NCI-H2107 treated with DMSO at 0.1 percent for 48 hours (cell line): Measurements from ENCODE around the gene PRSS3.
"Not testable (repeated sequence)": the region's sequence is repeated elsewhere in the genome, so short reads cannot be mapped to it uniquely, and the experiment has no call there.

Experiments
- DNase-seq: peaks from one replicate; lab custom pipeline; 2025; ENCODE audit not compliant: unreplicated experiment; lab: John Stamatoyannopoulos, UW

The PRSS3 gene

GRCh38 chr9:33817327-33818166 lies 22.2 kb downstream of the PRSS3 start:
- peak; percentile 25 for DNase-seq

- no peak for DNase-seq
Measured at GRCh38 chr9:33818167-33818846, 22.9 kb downstream of the PRSS3 start.

- DNase-seq, result no peak
Measured at GRCh38 chr9:33818847-33819500, 23.6 kb downstream of the PRSS3 start.

- DNase-seq, result no peak
Measured at GRCh38 chr9:33820231-33820745, 24.9 kb downstream of the PRSS3 start.

GRCh38 chr9:33823801-33824200 lies 28.4 kb downstream of the PRSS3 start:
- DNase-seq, result no peak

GRCh38 chr9:33827285-33827684 lies 31.9 kb downstream of the PRSS3 start:
- not testable (repeated sequence) for DNase-seq

GRCh38 chr9:33829641-33830230 lies 34.4 kb downstream of the PRSS3 start:
- not testable (repeated sequence) for DNase-seq

- no peak for DNase-seq
Measured at GRCh38 chr9:33835625-33836260, 40.4 kb downstream of the PRSS3 start.

GRCh38 chr9:33836261-33836660 lies 40.9 kb downstream of the PRSS3 start:
- DNase-seq, result not testable (repeated sequence)

- no peak for DNase-seq
Measured at GRCh38 chr9:33837138-33837537, 41.8 kb downstream of the PRSS3 start.

- DNase-seq, result no peak
Measured at GRCh38 chr9:33840381-33840780, 45.0 kb downstream of the PRSS3 start.

- no peak for DNase-seq
Measured at GRCh38 chr9:33843312-33843961, 48.1 kb downstream of the PRSS3 start.

GRCh38 chr9:33846231-33846630 lies 50.9 kb downstream of the PRSS3 start:
- no peak for DNase-seq

- DNase-seq, result not testable (repeated sequence)
Measured at GRCh38 chr9:33847894-33848205, 52.5 kb downstream of the PRSS3 start.
